Measurements from ENCODE around the gene RNF220. TPM values are rescaled to one million over a fixed set of nuclear protein-coding genes. Genes with fewer than 3 reads are reported as not detected.

RNF220 gene
- total RNA-seq, 2 donors from 2014 or later, result 84.8 to 95.2 TPM

DNA sequence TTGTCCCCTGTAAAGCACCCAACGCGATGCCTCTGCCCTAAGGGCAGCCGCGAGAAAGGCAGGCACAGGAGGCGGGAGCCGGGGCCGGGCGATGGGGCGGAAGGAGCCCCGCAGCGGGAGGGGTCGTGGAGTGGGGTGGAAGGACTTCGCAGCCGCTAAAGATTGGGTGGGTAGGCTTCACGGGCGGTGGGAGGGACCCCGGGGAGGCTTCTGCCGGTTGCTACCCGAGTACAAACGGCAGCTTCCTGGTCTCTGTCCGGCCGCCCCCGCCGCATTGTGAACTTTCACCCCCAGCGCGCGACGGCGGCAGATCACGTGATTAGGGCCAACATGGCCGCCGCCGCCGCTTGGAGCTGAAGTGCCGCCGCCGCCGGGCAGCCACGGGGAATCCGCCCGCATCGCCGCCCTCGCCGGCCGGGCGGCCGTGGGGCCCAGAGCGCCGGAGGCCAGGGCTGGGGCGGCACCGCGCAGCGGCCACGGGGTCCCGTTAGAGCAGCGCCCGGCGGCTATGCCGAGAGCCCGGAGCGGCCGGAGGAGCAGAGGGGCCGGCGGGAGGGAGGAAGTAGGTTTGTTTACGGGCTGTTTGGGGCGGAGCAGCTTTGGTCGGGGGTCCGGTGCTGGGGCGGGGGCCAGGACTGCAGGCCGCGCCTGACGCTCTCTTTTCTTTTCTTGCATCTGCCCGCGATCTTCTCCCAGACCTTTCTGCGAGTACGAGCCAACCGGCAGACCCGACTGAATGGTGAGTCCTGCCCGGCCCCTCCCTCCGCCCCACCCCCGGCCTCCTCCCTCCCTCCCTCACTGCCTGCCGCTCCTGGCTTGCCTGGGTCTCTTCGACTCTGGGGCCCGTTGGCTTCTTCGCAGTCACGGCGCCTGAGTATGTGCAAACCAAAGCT lies 226.8 kb downstream of the RNF220 start:
- H3K9me3 ChIP-seq (ENCODE audit: control insufficient read depth, low read length, poor library complexity, severe bottlenecking), result no peaks in the 10 kb centered on the region
- peak overlapping the region; percentile 93 for H3K4me3 Mint-ChIP-seq
- H3K36me3 Mint-ChIP-seq (ENCODE audit: low read depth), result peaks cover 2% of the 10 kb centered on the region
- peaks cover 42% of the 10 kb centered on the region for H3K4me1 Mint-ChIP-seq
- no peaks in the 10 kb centered on the region for H3K27me3 Mint-ChIP-seq
- peak overlapping the region; percentile 94 for H3K27ac Mint-ChIP-seq
- peak; percentile 79 to 81 (median 79) for DNase-seq
- peak; percentile 83 for ATAC-seq

DNA sequence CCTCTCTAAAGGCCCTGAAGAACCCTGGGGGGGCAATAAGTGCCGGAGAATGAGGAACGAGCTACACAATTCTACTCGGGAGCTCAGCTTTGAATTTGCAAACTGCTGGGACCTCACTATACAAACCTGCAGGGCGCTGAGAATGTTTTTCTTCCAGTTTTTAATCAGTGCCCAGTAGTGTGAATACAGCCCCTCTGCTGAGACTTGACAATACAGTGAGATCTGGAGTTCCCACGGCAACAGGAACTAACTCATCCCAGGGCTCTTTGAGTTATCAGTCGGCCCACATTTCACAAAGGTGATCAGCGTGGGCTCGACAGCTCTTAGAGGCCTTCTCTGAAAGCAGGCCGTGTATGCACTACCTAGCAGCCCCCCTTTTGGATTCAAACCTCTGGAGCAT lies 227.5 kb downstream of the RNF220 start:
- peak overlapping the region; percentile 93 for H3K4me3 Mint-ChIP-seq
- no peak for DNase-seq
- peaks cover 45% of the 10 kb centered on the region for H3K4me1 Mint-ChIP-seq
- H3K36me3 Mint-ChIP-seq (ENCODE audit: low read depth), result peaks cover 2% of the 10 kb centered on the region
- ATAC-seq, result peak; percentile 1
- H3K9me3 ChIP-seq (ENCODE audit: control insufficient read depth, low read length, poor library complexity, severe bottlenecking), result no peaks in the 10 kb centered on the region
- H3K27me3 Mint-ChIP-seq, result no peaks in the 10 kb centered on the region
- H3K27ac Mint-ChIP-seq, result peak overlapping the region; percentile 94

DNA sequence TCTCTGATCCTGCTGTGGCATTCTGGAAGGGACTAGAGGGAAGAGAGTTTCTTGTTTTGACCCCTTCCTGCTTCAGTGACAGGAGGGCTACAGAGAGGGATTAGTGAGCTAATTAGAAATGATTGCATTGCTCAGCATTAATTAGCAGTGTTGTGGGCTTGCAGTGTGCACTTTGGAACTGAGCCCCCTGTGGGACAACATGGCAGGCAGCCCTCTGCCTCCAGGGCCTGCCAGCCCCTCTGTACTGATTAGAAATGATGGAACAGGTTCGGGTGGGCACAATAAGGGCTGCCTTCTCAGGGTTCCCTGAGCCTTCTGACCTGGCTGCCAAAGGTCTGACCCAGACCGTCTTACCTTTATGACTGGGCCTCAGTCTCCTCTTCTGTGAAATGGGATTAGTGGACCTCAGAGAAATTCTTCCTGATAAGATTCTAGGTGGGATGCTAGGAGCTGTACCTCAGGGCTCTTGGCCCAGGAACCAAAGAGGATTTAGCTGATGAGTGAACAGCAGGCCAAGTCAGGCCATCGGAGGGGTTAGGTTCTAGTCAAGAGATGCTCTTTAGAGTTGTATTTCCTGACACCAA lies 229.6 kb downstream of the RNF220 start:
- Mint-ChIP-seq H3K27ac (peak overlapping the region; percentile 39), H3K4me3 (no peak overlapping the region), H3K27me3 (no peaks in the 10 kb centered on the region), H3K4me1 (peaks cover 49% of the 10 kb centered on the region), H3K36me3 (ENCODE audit: low read depth) (peaks cover 5% of the 10 kb centered on the region)
- no peak for DNase-seq
- ATAC-seq, result no peak
- H3K9me3 ChIP-seq (ENCODE audit: control insufficient read depth, low read length, poor library complexity, severe bottlenecking), result no peaks in the 10 kb centered on the region

DNA sequence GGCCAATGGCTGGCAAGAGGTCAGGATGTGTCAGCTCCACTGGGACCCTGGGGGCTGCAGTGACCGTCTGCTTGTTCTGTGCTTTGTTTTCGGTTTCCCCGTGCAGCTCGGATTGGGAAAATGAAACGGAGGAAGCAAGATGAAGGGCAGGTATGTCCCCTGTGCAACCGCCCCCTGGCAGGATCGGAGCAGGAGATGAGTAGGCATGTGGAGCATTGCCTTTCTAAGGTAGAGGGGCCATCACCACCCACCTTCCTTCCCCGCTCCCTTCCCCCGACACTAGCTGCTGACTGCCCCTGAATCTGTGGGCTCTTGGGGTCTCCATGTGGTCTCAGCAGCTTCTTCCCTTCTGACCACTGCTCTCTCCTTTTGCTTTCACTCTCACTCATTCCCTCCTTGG lies 230.4 kb downstream of the RNF220 start:
- ATAC-seq (no peak), DNase-seq (no peak)
- H3K9me3 ChIP-seq (ENCODE audit: control insufficient read depth, low read length, poor library complexity, severe bottlenecking), result no peaks in the 10 kb centered on the region
- Mint-ChIP-seq H3K4me1 (peaks cover 49% of the 10 kb centered on the region), H3K27me3 (no peaks in the 10 kb centered on the region), H3K4me3 (no peak overlapping the region), H3K36me3 (ENCODE audit: low read depth) (peaks cover 5% of the 10 kb centered on the region), H3K27ac (peak overlapping the region; percentile 24)

DNA sequence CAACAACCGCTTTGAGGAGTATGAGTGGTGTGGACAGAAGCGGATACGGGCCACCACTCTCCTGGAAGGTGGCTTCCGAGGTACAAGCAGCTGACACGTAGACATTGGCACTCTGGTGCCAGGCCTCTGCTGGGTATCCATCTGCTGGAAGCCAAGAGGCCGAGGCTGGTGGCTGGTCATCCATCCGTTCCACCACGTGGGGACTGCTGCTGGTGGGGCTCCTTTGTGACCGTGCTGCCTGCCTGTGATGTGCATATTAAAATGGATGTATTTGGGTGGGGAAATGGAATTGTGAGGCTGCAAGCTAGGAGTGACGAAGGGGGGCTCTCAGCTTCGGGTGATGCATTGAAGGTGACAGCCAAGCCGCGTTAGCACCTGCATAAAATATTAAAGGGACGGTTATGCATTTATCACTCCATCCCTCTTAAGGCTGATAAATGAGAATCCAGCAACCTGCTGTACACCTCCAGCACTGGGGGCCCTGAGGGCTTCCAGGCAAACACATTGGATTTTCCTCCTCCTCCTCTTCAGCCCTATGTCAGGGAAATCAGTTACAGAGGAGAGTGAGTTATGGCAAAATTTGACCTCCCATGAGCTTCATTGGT lies 231.1 kb downstream of the RNF220 start:
- ATAC-seq, result no peak
- H3K4me3 Mint-ChIP-seq, result peak overlapping the region; percentile 45

DNA sequence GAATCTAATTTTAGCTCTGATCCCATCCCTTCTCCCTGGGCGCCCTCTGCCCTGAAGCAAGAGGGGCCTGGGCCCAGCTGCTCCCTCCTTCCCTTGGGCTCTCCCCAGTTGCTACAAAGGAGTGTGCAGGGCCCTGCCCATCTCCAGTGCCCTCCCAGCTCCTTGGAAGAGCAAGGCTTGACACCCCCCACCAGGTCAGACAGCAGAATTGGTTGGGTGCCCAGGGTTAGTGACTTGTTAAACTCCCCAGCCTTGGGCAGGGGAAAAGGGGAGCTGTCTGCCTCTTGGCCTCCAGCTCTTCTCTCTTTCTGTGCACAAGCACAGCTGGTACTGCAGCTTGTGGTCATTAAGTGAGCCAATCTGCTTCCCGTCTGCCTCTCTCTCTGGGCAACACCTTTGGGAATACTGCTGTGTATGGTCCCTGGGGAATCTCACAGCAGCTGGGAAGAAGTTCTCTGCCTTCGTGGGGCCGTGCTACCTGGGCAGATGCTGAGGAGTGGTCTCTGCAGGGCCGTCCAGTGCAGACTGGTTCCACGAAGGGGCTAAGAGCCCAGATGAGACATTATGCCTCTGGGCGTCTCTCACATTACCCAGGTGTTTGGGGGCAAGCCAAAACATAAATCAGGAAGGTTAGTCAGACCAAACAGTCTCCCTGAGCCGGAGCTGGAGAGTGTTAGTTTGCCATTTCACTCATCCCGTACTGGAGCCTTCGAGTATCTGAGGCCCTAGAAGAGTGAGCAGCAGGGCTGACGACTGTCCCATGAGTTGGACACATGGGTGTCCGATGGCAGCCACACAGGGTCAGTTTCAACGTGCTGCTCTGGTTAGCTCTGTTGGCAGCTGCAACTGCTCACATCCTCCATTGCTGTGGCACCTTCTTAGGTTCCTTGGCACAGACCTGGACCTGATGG lies 231.9 kb downstream of the RNF220 start:
- Mint-ChIP-seq H3K27me3 (no peaks in the 10 kb centered on the region), H3K27ac (peak overlapping the region; percentile 79), H3K36me3 (ENCODE audit: low read depth) (peaks cover 5% of the 10 kb centered on the region), H3K4me3 (no peak overlapping the region), H3K4me1 (peaks cover 47% of the 10 kb centered on the region)
- ATAC-seq, result no peak
- no peak for DNase-seq
- H3K9me3 ChIP-seq (ENCODE audit: control insufficient read depth, low read length, poor library complexity, severe bottlenecking), result no peaks in the 10 kb centered on the region

More for the DNA sequence above, 231.1 kb downstream of the RNF220 start:
- no peaks in the 10 kb centered on the region for H3K9me3 ChIP-seq (ENCODE audit: control insufficient read depth, low read length, poor library complexity, severe bottlenecking)
- DNase-seq, result no peak
- Mint-ChIP-seq H3K4me1 (peaks cover 51% of the 10 kb centered on the region), H3K27me3 (no peaks in the 10 kb centered on the region), H3K27ac (peak overlapping the region; percentile 24), H3K36me3 (ENCODE audit: low read depth) (peaks cover 5% of the 10 kb centered on the region)

DNA sequence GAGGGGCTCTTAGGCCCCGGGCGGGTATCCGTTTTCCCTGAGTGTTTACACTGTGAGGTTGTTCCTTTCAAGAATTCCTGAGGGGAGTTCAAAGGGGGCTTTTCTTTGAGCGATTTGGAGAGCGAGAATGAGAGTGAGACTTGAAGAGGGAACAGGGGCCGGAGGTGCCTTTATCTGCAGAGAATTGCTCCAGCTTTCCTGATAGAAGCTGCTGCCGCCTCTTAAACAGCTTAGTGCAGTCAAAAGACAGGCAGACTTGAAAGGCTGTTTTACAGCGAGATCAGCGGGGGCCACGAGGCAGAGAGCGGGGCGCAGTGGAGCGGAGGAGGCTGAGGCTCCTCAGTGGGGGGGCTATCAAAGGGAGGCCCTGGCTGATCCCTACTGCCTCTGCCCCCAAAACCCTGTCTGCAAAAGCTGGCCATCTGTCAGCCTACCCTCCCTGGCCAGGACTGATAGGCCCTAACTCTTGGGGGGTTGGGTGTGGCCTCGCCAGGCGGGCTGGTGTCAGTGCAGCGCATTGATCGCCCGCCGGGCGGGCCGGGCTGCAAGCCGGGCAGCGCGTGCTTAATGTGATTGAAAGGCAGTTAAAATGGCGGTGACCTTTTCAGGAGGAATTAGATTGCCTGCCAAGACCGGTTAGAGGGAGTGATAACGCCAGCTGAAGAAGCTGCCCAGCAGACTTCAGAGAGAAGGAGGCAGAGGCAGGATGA lies 232.8 kb downstream of the RNF220 start:
- peaks cover 7% of the 10 kb centered on the region for H3K36me3 Mint-ChIP-seq (ENCODE audit: low read depth)
- H3K27ac Mint-ChIP-seq, result peak overlapping the region; percentile 79
- ATAC-seq (no peak), DNase-seq (no peak)
- H3K4me3 Mint-ChIP-seq, result peak overlapping the region; percentile 33
- no peaks in the 10 kb centered on the region for H3K9me3 ChIP-seq (ENCODE audit: control insufficient read depth, low read length, poor library complexity, severe bottlenecking)
- peaks cover 45% of the 10 kb centered on the region for H3K4me1 Mint-ChIP-seq
- H3K27me3 Mint-ChIP-seq, result no peaks in the 10 kb centered on the region

DNA sequence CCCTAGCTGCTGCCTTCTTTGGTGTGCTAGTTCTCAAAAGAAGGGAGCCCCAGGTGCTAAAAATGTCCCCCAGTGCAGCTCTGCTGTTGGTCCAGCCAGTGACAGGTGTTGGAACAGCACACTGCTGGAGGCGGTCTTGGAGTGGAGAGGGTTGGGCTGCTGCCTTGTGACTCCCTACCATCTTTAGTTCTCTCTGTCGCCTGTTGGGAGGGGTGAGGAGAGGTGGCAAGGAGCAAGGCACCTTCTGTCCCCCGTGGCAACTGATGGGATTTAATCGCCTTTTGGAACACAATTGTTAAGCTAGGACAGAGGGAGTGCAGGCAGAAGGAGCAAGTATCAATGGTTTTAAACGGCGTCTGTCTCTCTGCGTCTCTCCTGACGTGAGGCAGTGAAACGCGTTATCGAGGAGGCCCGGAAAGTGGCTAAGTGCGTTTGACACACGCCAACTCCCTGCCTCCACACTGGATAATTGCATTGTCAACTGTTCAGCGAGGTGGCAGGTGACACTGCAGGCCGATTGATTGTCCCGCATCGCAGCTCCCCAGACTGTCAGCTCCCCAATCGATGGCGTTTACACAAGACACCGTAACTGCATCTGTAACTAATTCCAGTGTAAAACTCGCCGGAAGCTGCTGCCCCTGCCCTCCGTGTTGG lies 235.3 kb downstream of the RNF220 start:
- H3K4me3 Mint-ChIP-seq, result no peak overlapping the region
- no peak overlapping the region for H3K27ac Mint-ChIP-seq
- peaks cover 29% of the 10 kb centered on the region for H3K4me1 Mint-ChIP-seq
- no peak for ATAC-seq
- no peaks in the 10 kb centered on the region for H3K27me3 Mint-ChIP-seq
- no peaks in the 10 kb centered on the region for H3K9me3 ChIP-seq (ENCODE audit: control insufficient read depth, low read length, poor library complexity, severe bottlenecking)
- peaks cover 12% of the 10 kb centered on the region for H3K36me3 Mint-ChIP-seq (ENCODE audit: low read depth)
- DNase-seq, result no peak

DNA sequence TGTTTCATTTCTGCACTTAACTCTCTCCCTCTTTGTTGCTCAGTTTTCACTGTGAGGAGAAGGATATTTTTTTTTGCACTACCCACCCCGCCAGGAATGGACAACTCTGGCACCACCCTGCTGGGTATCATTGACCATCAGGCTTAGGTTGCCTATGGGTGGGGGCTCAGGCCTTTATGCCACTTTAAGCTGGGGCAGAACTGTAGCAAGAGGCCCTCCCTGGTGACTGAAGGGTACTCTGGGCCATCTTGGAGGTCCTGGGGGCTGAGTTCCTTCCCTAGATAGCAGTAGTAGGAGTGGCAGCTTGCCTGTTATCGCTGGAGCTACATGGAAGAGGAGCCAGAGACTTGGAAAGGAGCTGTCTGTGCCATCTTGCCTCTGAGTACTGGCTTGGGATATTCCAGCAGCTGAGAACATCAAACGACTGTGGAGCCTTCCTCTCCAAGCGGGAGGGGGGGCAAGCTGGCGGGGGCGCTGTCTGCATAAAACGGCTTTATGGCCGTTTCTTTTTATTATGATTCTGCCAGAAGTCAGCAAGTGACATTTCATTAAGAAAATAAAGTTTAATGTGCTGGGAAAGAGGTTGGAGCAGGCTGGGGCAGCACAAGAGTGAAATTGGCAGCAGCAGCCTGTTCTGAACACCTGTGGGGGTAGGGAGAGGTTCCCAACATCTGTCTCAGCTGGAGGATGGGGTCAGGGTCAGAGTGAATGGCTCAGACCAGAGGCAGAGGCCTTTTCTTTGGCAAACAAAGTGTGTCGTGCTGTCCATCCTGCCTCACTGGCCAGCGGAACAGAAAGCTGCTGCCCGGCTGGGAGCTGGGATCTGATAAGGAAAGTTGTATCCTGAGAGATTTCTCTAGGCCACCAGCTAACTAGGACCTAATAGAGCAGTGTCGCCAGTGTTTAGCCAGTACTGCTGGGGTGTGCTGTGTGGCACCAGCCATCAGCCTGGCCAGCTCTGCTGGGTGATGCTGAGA lies 236.4 kb downstream of the RNF220 start:
- DNase-seq (no peak), ATAC-seq (no peak)
- no peak overlapping the region for H3K4me3 Mint-ChIP-seq
- no peaks in the 10 kb centered on the region for H3K27me3 Mint-ChIP-seq
- peaks cover 24% of the 10 kb centered on the region for H3K4me1 Mint-ChIP-seq
- peak overlapping the region; percentile 88 for H3K27ac Mint-ChIP-seq
- no peaks in the 10 kb centered on the region for H3K9me3 ChIP-seq (ENCODE audit: control insufficient read depth, low read length, poor library complexity, severe bottlenecking)
- H3K36me3 Mint-ChIP-seq (ENCODE audit: low read depth), result peaks cover 10% of the 10 kb centered on the region

DNA sequence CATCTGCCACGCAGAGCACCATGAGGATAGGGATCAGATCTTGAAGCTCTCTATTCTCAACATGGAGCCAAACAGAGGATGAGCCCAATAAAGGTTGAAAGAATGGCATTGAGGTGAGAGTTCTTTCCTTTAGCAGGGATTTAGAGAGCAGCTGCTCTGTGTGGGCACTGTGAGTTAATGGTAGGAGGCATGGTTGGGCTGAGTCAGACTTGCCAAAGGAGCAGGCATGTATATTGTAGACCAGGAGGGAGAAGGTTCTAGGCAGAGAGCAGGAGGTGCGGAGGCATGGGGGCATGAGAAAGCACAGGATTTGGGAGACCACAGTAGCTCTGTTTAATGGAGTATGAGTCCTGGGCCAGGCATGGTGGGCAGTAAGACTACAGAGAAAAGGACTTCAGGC lies 237.2 kb downstream of the RNF220 start:
- peaks cover 21% of the 10 kb centered on the region for H3K4me1 Mint-ChIP-seq
- no peak overlapping the region for H3K4me3 Mint-ChIP-seq
- ATAC-seq (no peak), DNase-seq (no peak)
- H3K9me3 ChIP-seq (ENCODE audit: control insufficient read depth, low read length, poor library complexity, severe bottlenecking), result no peaks in the 10 kb centered on the region
- peaks cover 10% of the 10 kb centered on the region for H3K36me3 Mint-ChIP-seq (ENCODE audit: low read depth)
- peak overlapping the region; percentile 88 for H3K27ac Mint-ChIP-seq
- no peaks in the 10 kb centered on the region for H3K27me3 Mint-ChIP-seq

DNA sequence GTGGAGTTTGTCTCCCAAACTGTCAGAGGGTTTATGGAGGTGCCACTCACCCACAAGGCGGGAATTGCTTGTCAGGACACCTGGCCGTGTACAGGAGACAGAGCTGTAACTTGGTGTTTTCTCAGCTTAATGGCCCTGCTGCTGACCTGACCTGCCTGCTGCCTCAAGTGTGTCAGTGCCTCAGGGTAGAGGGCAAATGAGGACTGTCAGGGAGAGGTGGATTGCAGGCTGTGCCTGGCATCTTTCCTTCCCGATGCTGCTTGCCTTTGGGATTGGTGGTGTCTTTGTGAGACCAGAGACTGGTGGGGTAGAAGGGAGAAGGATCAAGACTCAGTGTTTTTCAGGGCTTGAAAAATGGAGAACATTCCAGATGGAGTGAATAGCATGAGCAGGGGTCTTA lies 237.9 kb downstream of the RNF220 start:
- Mint-ChIP-seq H3K4me1 (peaks cover 19% of the 10 kb centered on the region), H3K4me3 (peak overlapping the region; percentile 64), H3K27me3 (no peaks in the 10 kb centered on the region), H3K36me3 (ENCODE audit: low read depth) (peaks cover 10% of the 10 kb centered on the region), H3K27ac (peak overlapping the region; percentile 95)
- H3K9me3 ChIP-seq (ENCODE audit: control insufficient read depth, low read length, poor library complexity, severe bottlenecking), result no peaks in the 10 kb centered on the region
- ATAC-seq (no peak), DNase-seq (no peak)

Data from T-helper 17 cell (primary cell).